GM11168 (cell line): Measurements from ENCODE around the gene ENO2.

Experiments
- in situ Hi-C: fragments of 300-500 bp; cut with MboI; formaldehyde crosslinking; loops from one replicate; pipeline ENCODE4 v1.12.0; 2022; ENCODE audit warnings: low sequenced_read_pairs; ENCODE audit not compliant: unreplicated experiment

Gene ENO2

GRCh38 chr12:6928703-6929407, 14.5 kb downstream of the ENO2 start:
- in situ Hi-C loops: no loop called here

- in situ Hi-C loops: no loop called here
These were observed 15.4 kb downstream of the ENO2 start for GRCh38 chr12:6929466-6930452.

GRCh38 chr12:6932766-6933165, 18.4 kb downstream of the ENO2 start:
- in situ Hi-C loops: no loop called here

GRCh38 chr12:6934110-6934509, 19.7 kb downstream of the ENO2 start:
- in situ Hi-C loops: no loop called here

GRCh38 chr12:6935371-6936193, 21.2 kb downstream of the ENO2 start:
- in situ Hi-C loops: no loop called here

- in situ Hi-C loops: no loop called here
These were observed 21.8 kb downstream of the ENO2 start for GRCh38 chr12:6936194-6936635.

GRCh38 chr12:6936636-6937480, 22.5 kb downstream of the ENO2 start:
- in situ Hi-C loops: no loop called here

GRCh38 chr12:6937481-6938352, 23.3 kb downstream of the ENO2 start:
- in situ Hi-C loops: no loop called here

- in situ Hi-C loops: no loop called here
These were observed 24.2 kb downstream of the ENO2 start for GRCh38 chr12:6938353-6939190.

- in situ Hi-C loops: no loop called here
These were observed 24.8 kb downstream of the ENO2 start for GRCh38 chr12:6939191-6939540.

- in situ Hi-C loops: no loop called here
These were observed 26.9 kb downstream of the ENO2 start for GRCh38 chr12:6941267-6941666.

GRCh38 chr12:6941782-6942181, 27.4 kb downstream of the ENO2 start:
- in situ Hi-C loops: no loop called here

GRCh38 chr12:6942331-6942665, 27.9 kb downstream of the ENO2 start:
- in situ Hi-C loops: no loop called here

GRCh38 chr12:6943389-6943721, 29.0 kb downstream of the ENO2 start:
- in situ Hi-C loops: no loop called here

GRCh38 chr12:6943722-6944380, 29.5 kb downstream of the ENO2 start, which contains the start of the genes C12orf57 and RNU7-1:
Gene C12orf57, plus strand, starts transcription at chr12:6944022. Its CDS starts 100 bp downstream, at chr12:6944122.
Gene RNU7-1, plus strand, starts transcription at chr12:6943816.
- in situ Hi-C loops: no loop called here

- in situ Hi-C loops: no loop called here
These were observed 30.2 kb downstream of the ENO2 start for GRCh38 chr12:6944381-6945186.

GRCh38 chr12:6945613-6946012, 31.2 kb downstream of the ENO2 start:
- in situ Hi-C loops: no loop called here
